SK-N-MC (cell line): Measurements from ENCODE around the gene ADGRA1.

Experiments
- EZH2 ChIP-seq: fragments of 200-600 bp; sonication (generic); IDR thresholded peaks from one replicate; pipeline ENCODE4 v1.6.1; 2017; ENCODE audit warnings: antibody characterized with exemption
- POLR2AphosphoS5 ChIP-seq: IDR thresholded peaks from 2 replicates; pipeline ENCODE4 v1.6.1; 2012; ENCODE audit warnings: mild to moderate bottlenecking, low read depth, low read length, borderline replicate concordance

DNA sequence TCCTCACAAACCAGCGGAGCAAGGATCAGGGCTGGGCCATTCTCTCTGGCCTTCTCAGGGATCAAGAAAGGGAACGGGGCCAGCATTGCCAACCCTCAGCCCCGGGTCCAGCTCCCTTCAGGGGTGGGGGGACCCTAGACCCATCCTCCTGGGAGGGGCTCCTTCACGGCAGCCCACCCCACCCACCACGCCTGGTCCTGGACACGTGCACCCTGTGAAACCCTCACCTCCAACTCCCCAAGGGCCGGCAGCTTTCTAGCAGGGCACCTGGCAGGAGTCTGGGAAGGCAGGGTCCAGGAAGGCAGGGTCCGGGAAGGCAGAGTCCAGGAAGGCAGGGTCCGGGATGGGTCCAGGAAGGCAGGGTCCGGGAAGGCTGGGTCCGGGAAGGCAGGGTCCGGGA lies 46.6 kb upstream of the ADGRA1 start:
- TF ChIP-seq EZH2 = no peak
- TF ChIP-seq POLR2AphosphoS5 = no peak
